DOHH2 (cell line): ENCODE measurements around the gene SAMD8.

Experiments used
- EZH2phosphoT487 ChIP-seq: fragments of 200-600 bp; sonication (generic); IDR thresholded peaks from 2 replicates; pipeline ENCODE4 v1.6.1; 2017; ENCODE audit warnings: borderline replicate concordance, mild to moderate bottlenecking, antibody characterized with exemption, low read length, moderate library complexity, mixed read lengths
- TF ChIP-seq, protein P1 (sequence below): fragments of 200-600 bp; sonication (generic); IDR thresholded peaks from one replicate; pipeline ENCODE4 v1.5.1; 2014; ENCODE audit warnings: antibody characterized with exemption, mild to moderate bottlenecking, low read depth, low read length; ENCODE audit not compliant: poor library complexity, severe bottlenecking

DNA sequence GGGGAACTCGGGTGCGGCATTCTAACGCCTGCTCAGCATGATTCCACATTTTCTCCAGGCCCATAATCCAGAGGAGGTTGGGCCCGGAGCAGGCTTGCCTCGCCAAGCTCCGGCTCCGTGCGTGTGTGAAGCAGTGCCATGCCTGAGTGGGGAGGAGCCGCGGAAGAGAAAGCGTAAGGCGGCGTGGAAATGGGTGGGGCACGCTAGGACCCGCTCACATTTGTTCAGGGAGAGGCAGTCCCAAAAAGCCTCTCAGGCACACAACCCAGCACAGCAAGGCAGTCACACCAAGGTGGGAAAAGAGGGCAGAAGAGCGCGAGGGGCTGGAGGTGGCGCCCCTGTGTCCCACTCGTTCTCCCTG is 98.4 kb downstream of the SAMD8 start:
- TF ChIP-seq, protein P1, sequence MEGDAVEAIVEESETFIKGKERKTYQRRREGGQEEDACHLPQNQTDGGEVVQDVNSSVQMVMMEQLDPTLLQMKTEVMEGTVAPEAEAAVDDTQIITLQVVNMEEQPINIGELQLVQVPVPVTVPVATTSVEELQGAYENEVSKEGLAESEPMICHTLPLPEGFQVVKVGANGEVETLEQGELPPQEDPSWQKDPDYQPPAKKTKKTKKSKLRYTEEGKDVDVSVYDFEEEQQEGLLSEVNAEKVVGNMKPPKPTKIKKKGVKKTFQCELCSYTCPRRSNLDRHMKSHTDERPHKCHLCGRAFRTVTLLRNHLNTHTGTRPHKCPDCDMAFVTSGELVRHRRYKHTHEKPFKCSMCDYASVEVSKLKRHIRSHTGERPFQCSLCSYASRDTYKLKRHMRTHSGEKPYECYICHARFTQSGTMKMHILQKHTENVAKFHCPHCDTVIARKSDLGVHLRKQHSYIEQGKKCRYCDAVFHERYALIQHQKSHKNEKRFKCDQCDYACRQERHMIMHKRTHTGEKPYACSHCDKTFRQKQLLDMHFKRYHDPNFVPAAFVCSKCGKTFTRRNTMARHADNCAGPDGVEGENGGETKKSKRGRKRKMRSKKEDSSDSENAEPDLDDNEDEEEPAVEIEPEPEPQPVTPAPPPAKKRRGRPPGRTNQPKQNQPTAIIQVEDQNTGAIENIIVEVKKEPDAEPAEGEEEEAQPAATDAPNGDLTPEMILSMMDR = peak; percentile 25
- no peak for TF ChIP-seq EZH2phosphoT487
